GM21360 (cell line): ENCODE data around the gene CIZ1.
A peak's percentile ranks its signal among the peaks of the same experiment; 100 is the strongest.
"Not testable (repeated sequence)": the region's sequence is repeated elsewhere in the genome, so short reads cannot be mapped to it uniquely, and the experiment has no call there.

ENCODE experiments used
- ATAC-seq: cut with Tn5 transposase; IDR thresholded peaks from one replicate; pipeline ENCODE4 v1.9.1; 2021; ENCODE audit warnings: mild to moderate bottlenecking, moderate library complexity; ENCODE audit not compliant: unreplicated experiment

CIZ1 gene

GRCh38 chr9:128191406-128192046, at the start of gene CIZ1:
TSS of gene CIZ1 (minus strand) at chr9:128191572. CDS start at chr9:128190857, 715 bp downstream.
- peak; percentile 77 for ATAC-seq

GRCh38 chr9:128233817-128234406, 42.5 kb upstream of the CIZ1 start:
- ATAC-seq, result no peak

- no peak for ATAC-seq
Measured at GRCh38 chr9:128232528-128233428, 41.4 kb upstream of the CIZ1 start.

- ATAC-seq, result no peak
Measured at GRCh38 chr9:128231638-128232527, 40.5 kb upstream of the CIZ1 start.

- not testable (repeated sequence) for ATAC-seq
Measured at GRCh38 chr9:128230897-128231296, 39.5 kb upstream of the CIZ1 start.

GRCh38 chr9:128226412-128226801, 35.0 kb upstream of the CIZ1 start:
- no peak for ATAC-seq

- ATAC-seq, result no peak
Measured at GRCh38 chr9:128225770-128226411, 34.5 kb upstream of the CIZ1 start.

- ATAC-seq, result no peak
Measured at GRCh38 chr9:128224877-128225276, 33.5 kb upstream of the CIZ1 start.

GRCh38 chr9:128222880-128223670, 31.7 kb upstream of the CIZ1 start:
- ATAC-seq, result no peak

GRCh38 chr9:128222026-128222425, 30.7 kb upstream of the CIZ1 start:
- no peak for ATAC-seq

- ATAC-seq, result no peak
Measured at GRCh38 chr9:128219831-128220230, 28.5 kb upstream of the CIZ1 start.

GRCh38 chr9:128218518-128219389, 27.4 kb upstream of the CIZ1 start:
- ATAC-seq, result peak; percentile 84

GRCh38 chr9:128218172-128218517, 26.8 kb upstream of the CIZ1 start:
- no peak for ATAC-seq

GRCh38 chr9:128216781-128217553, 25.6 kb upstream of the CIZ1 start:
- ATAC-seq, result no peak

GRCh38 chr9:128215491-128216409, 24.4 kb upstream of the CIZ1 start:
- ATAC-seq, result no peak

GRCh38 chr9:128214571-128215490, 23.5 kb upstream of the CIZ1 start:
- no peak for ATAC-seq
